Cerebellar cortex (tissue), 1 donor: ENCODE results near the gene OR6C1.
"Not testable (repeated sequence)": the region's sequence is repeated elsewhere in the genome, so short reads cannot be mapped to it uniquely, and the experiment has no call there.

Source experiments
- DNase-seq: peaks from one replicate; pipeline ENCODE4 v3.0.0-alpha.2; 2015; ENCODE audit warnings: low spot score

The OR6C1 gene

GRCh38 chr12:55314043-55314442 lies at the start of gene OR6C1:
TSS of gene OR6C1 (plus strand) at chr12:55314343. CDS start at chr12:55320600, 6,257 bp downstream.
- DNase-seq: no peak

GRCh38 chr12:55280991-55281390 lies 33.2 kb upstream of the OR6C1 start:
- DNase-seq: no peak

GRCh38 chr12:55289999-55290398 lies 24.1 kb upstream of the OR6C1 start:
- DNase-seq: no peak

GRCh38 chr12:55296469-55296868 lies 17.7 kb upstream of the OR6C1 start, which contains the start of gene OR6C6:
TSS of gene OR6C6 (minus strand) at chr12:55296569. CDS start at chr12:55295232, 1,337 bp downstream.
- DNase-seq: no peak

GRCh38 chr12:55320201-55320600 lies 6.1 kb downstream of the OR6C1 start:
- no peak for DNase-seq

- DNase-seq: not testable (repeated sequence)
These were observed 11.7 kb downstream of the OR6C1 start for GRCh38 chr12:55325801-55326200.

GRCh38 chr12:55330446-55330845 lies 16.3 kb downstream of the OR6C1 start, which contains the start of gene OR6C3:
TSS of gene OR6C3 (plus strand) at chr12:55330746. CDS start at chr12:55331701, 955 bp downstream.
- DNase-seq: no peak

- DNase-seq: no peak
These were observed 21.9 kb downstream of the OR6C1 start for GRCh38 chr12:55336002-55336401.

- DNase-seq: not testable (repeated sequence)
These were observed 41.2 kb downstream of the OR6C1 start for GRCh38 chr12:55355338-55355737.

- DNase-seq: no peak
These were observed 48.5 kb downstream of the OR6C1 start, which contains the start of gene OR6C75 for GRCh38 chr12:55362675-55363074. TSS of gene OR6C75 (plus strand) at chr12:55362975. CDS start at chr12:55365111, 2,136 bp downstream.

GRCh38 chr12:55365086-55365485 lies 50.9 kb downstream of the OR6C1 start:
- DNase-seq: no peak
